Suppressor macrophage treated with lipopolysaccharide for 4 hours (primary cell): ENCODE results near the gene AMZ2.

ENCODE experiments used
- DNase-seq: peaks from one replicate; pipeline ENCODE4 v3.0.0-alpha.2; 2020

AMZ2 gene

GRCh38 chr17:68291836-68292688 lies 44.2 kb downstream of the AMZ2 start:
- peak; percentile 87 for DNase-seq

- DNase-seq, result no peak
These were observed 44.8 kb downstream of the AMZ2 start for GRCh38 chr17:68292689-68293040.

GRCh38 chr17:68293490-68294195 lies 45.8 kb downstream of the AMZ2 start:
- no peak for DNase-seq

- no peak for DNase-seq
These were observed 46.3 kb downstream of the AMZ2 start for GRCh38 chr17:68294196-68294555.

GRCh38 chr17:68294617-68295016 lies 46.8 kb downstream of the AMZ2 start:
- DNase-seq, result no peak

- DNase-seq, result no peak
These were observed 47.2 kb downstream of the AMZ2 start for GRCh38 chr17:68295086-68295485.

GRCh38 chr17:68296217-68297191 lies 48.7 kb downstream of the AMZ2 start:
- no peak for DNase-seq

GRCh38 chr17:68297195-68297594 lies 49.4 kb downstream of the AMZ2 start:
- peak; percentile 65 for DNase-seq

GRCh38 chr17:68298601-68299000 lies 50.8 kb downstream of the AMZ2 start:
- DNase-seq, result no peak

GRCh38 chr17:68299817-68300216 lies 52.0 kb downstream of the AMZ2 start:
- no peak for DNase-seq

GRCh38 chr17:68301438-68301959 lies 53.7 kb downstream of the AMZ2 start:
- DNase-seq, result no peak

GRCh38 chr17:68302066-68302564 lies 54.3 kb downstream of the AMZ2 start:
- no peak for DNase-seq

GRCh38 chr17:68302666-68303065 lies 54.8 kb downstream of the AMZ2 start:
- DNase-seq, result no peak

GRCh38 chr17:68304706-68305105 lies 56.9 kb downstream of the AMZ2 start:
- DNase-seq, result no peak

GRCh38 chr17:68305142-68305541 lies 57.3 kb downstream of the AMZ2 start:
- DNase-seq, result peak; percentile 64
